IPS DF 6.9 (cell line): ENCODE data around the gene PLOD2.
"Not testable (repeated sequence)": the region's sequence is repeated elsewhere in the genome, so short reads cannot be mapped to it uniquely, and the experiment has no call there.

Source experiments
- DNase-seq: peaks from one replicate; pipeline ENCODE4 v3.0.0-alpha.2; 2013; ENCODE audit warnings: low read depth, low spot score
- H3K27ac ChIP-seq: one replicate; pipeline ENCODE4 v1.5.1; 2013; ENCODE audit warnings: low read length, control low read depth
- H3K27me3 ChIP-seq: 2 replicates; pipeline ENCODE4 v1.6.1; 2013; ENCODE audit warnings: mild to moderate bottlenecking, low read length; ENCODE audit not compliant: control insufficient read depth, insufficient read depth
- H3K36me3 ChIP-seq: 2 replicates; pipeline ENCODE4 v1.6.1; 2013; ENCODE audit warnings: low read length; ENCODE audit not compliant: control insufficient read depth, insufficient read depth
- H3K4me1 ChIP-seq: 2 replicates; pipeline ENCODE4 v1.6.1; 2013; ENCODE audit warnings: low read length; ENCODE audit not compliant: control insufficient read depth, insufficient read depth
- H3K4me3 ChIP-seq: 2 replicates; pipeline ENCODE4 v1.5.1; 2013; ENCODE audit warnings: mild to moderate bottlenecking, low read length
- H3K9me3 ChIP-seq: 2 replicates; pipeline ENCODE4 v1.6.1; 2013; ENCODE audit warnings: low read length, inconsistent platforms; ENCODE audit not compliant: control insufficient read depth, insufficient read depth
- WGBS: extraction: QIAGEN DNeasy Blood & Tissue Kit; methylation state at CpG from one replicate; pipeline ENCODE4 v1.1.7; 2013; ENCODE audit warnings: mixed read lengths, missing lambda C conversion rate; ENCODE audit not compliant: insufficient read length, insufficient coverage; 5-methylcytosine and 5-hydroxymethylcytosine counted together

The PLOD2 gene

GRCh38 chr3:146128939-146129338 is 32.0 kb downstream of the PLOD2 start:
- no peak for DNase-seq
- no CpG with 5 or more reads among the region's 1 CpG for WGBS
- Histone ChIP-seq H3K4me1 (no peaks in the 10 kb centered on the region), H3K9me3 (no peaks in the 10 kb centered on the region), H3K27ac (no peak overlapping the region), H3K4me3 (no peak overlapping the region), H3K27me3 (no peaks in the 10 kb centered on the region), H3K36me3 (no peaks in the 10 kb centered on the region)

GRCh38 chr3:146128179-146128578 is 32.8 kb downstream of the PLOD2 start:
- DNase-seq: no peak
- Histone ChIP-seq H3K27me3 (no peaks in the 10 kb centered on the region), H3K4me1 (no peaks in the 10 kb centered on the region), H3K9me3 (no peaks in the 10 kb centered on the region), H3K27ac (no peak overlapping the region), H3K4me3 (no peak overlapping the region), H3K36me3 (no peaks in the 10 kb centered on the region)
- no CpG with 5 or more reads among the region's 1 CpG for WGBS

GRCh38 chr3:146125951-146126350 is 35.0 kb downstream of the PLOD2 start:
- H3K9me3 ChIP-seq: no peaks in the 10 kb centered on the region
- no peak overlapping the region for H3K4me3 ChIP-seq
- H3K27me3 ChIP-seq: no peaks in the 10 kb centered on the region
- H3K36me3 ChIP-seq: no peaks in the 10 kb centered on the region
- no peaks in the 10 kb centered on the region for H3K4me1 ChIP-seq
- H3K27ac ChIP-seq: no peak overlapping the region
- no peak for DNase-seq

- H3K4me1 ChIP-seq: no peaks in the 10 kb centered on the region
- H3K36me3 ChIP-seq: no peaks in the 10 kb centered on the region
- no peaks in the 10 kb centered on the region for H3K27me3 ChIP-seq
- no peak overlapping the region for H3K4me3 ChIP-seq
- no peak for DNase-seq
- H3K9me3 ChIP-seq: no peaks in the 10 kb centered on the region
- no peak overlapping the region for H3K27ac ChIP-seq
- 100% methylated on average over 1 of the region's 6 CpGs for WGBS
Observed at GRCh38 chr3:146124126-146124801, 36.7 kb downstream of the PLOD2 start.

GRCh38 chr3:146117406-146118285 is 43.3 kb downstream of the PLOD2 start:
- H3K36me3 ChIP-seq: no peaks in the 10 kb centered on the region
- H3K4me3 ChIP-seq: no peak overlapping the region
- H3K27ac ChIP-seq: no peak overlapping the region
- no peaks in the 10 kb centered on the region for H3K4me1 ChIP-seq
- DNase-seq: no peak
- H3K27me3 ChIP-seq: no peaks in the 10 kb centered on the region
- WGBS: no CpG with 5 or more reads among the region's 2 CpGs
- no peaks in the 10 kb centered on the region; the same call in 1 of the 2 replicates for H3K9me3 ChIP-seq

- Histone ChIP-seq H3K36me3 (no peaks in the 10 kb centered on the region), H3K9me3 (no peaks in the 10 kb centered on the region; the same call in 1 of the 2 replicates), H3K4me1 (no peaks in the 10 kb centered on the region), H3K27ac (no peak overlapping the region), H3K4me3 (no peak overlapping the region), H3K27me3 (no peaks in the 10 kb centered on the region)
- no peak for DNase-seq
- no CpG with 5 or more reads among the region's 1 CpG for WGBS
Observed at GRCh38 chr3:146115619-146116018, 45.4 kb downstream of the PLOD2 start.

- WGBS: no CpG with 5 or more reads among the region's 12 CpGs
- not testable (repeated sequence) for H3K4me3 ChIP-seq, H3K9me3 ChIP-seq, H3K27me3 ChIP-seq, H3K36me3 ChIP-seq, DNase-seq, H3K4me1 ChIP-seq, H3K27ac ChIP-seq
Observed at GRCh38 chr3:146113804-146114203, 47.2 kb downstream of the PLOD2 start.

GRCh38 chr3:146111337-146111736 is 49.6 kb downstream of the PLOD2 start:
- no peak overlapping the region for H3K4me3 ChIP-seq

GRCh38 chr3:146110161-146110560 is 50.8 kb downstream of the PLOD2 start:
- no peak overlapping the region for H3K27ac ChIP-seq
- no peak overlapping the region for H3K4me3 ChIP-seq
- H3K9me3 ChIP-seq: no peaks in the 10 kb centered on the region; the same call in 1 of the 2 replicates
- DNase-seq: no peak
- H3K36me3 ChIP-seq: no peaks in the 10 kb centered on the region
- no peaks in the 10 kb centered on the region for H3K4me1 ChIP-seq
- H3K27me3 ChIP-seq: no peaks in the 10 kb centered on the region
- no CpG with 5 or more reads among the region's 1 CpG for WGBS

More at GRCh38 chr3:146111337-146111736, 49.6 kb downstream of the PLOD2 start:
- H3K36me3 ChIP-seq: no peaks in the 10 kb centered on the region
- no peak for DNase-seq
- H3K9me3 ChIP-seq: no peaks in the 10 kb centered on the region; the same call in 1 of the 2 replicates
- H3K27me3 ChIP-seq: no peaks in the 10 kb centered on the region
- H3K4me1 ChIP-seq: no peaks in the 10 kb centered on the region
- H3K27ac ChIP-seq: no peak overlapping the region

- Histone ChIP-seq H3K4me1 (peaks cover 2% of the 10 kb centered on the region; the same call in 1 of the 2 replicates), H3K27ac (no peak overlapping the region), H3K27me3 (no peaks in the 10 kb centered on the region), H3K9me3 (no peaks in the 10 kb centered on the region), H3K4me3 (no peak overlapping the region), H3K36me3 (no peaks in the 10 kb centered on the region)
- DNase-seq: no peak
- WGBS: no CpG with 5 or more reads among the region's 5 CpGs
Observed at GRCh38 chr3:146106986-146107385, 54.0 kb downstream of the PLOD2 start.
